ENCODE results near the gene NCOA1.
"Not testable (repeated sequence)": the region's sequence is repeated elsewhere in the genome, so short reads cannot be mapped to it uniquely, and the experiment has no call there.

NCOA1 gene

GRCh38 chr2:24474053-24474452 lies 17.0 kb upstream of the NCOA1 start:
- no peak for DNase-seq (ENCODE audit: low spot score)

- DNase-seq (ENCODE audit: low spot score): no peak
Observed at GRCh38 chr2:24477229-24477628, 13.8 kb upstream of the NCOA1 start.

GRCh38 chr2:24478243-24478642 lies 12.8 kb upstream of the NCOA1 start:
- DNase-seq (ENCODE audit: low spot score): no peak

- no peak for DNase-seq (ENCODE audit: low spot score)
Observed at GRCh38 chr2:24480245-24480644, 10.8 kb upstream of the NCOA1 start.

- no peak for DNase-seq (ENCODE audit: low spot score)
Observed at GRCh38 chr2:24482251-24482971, 8.6 kb upstream of the NCOA1 start.

GRCh38 chr2:24482972-24483300 lies 8.1 kb upstream of the NCOA1 start:
- DNase-seq (ENCODE audit: low spot score): no peak

GRCh38 chr2:24484677-24485076 lies 6.4 kb upstream of the NCOA1 start:
- not testable (repeated sequence) for DNase-seq (ENCODE audit: low spot score)

- DNase-seq (ENCODE audit: low spot score): peak; percentile 70
Observed at GRCh38 chr2:24485197-24485596, 5.9 kb upstream of the NCOA1 start.

- DNase-seq (ENCODE audit: low spot score): no peak
Observed at GRCh38 chr2:24486636-24487205, 4.3 kb upstream of the NCOA1 start.

- DNase-seq (ENCODE audit: low spot score): no peak
Observed at GRCh38 chr2:24489465-24490180, 1.4 kb upstream of the NCOA1 start.

- DNase-seq (ENCODE audit: low spot score): no peak
Observed at GRCh38 chr2:24490181-24490689, 819 bp upstream of the NCOA1 start.

- DNase-seq (ENCODE audit: low spot score): peak; percentile 68
Observed at GRCh38 chr2:24491542-24492420, 727 bp downstream of the NCOA1 start.

GRCh38 chr2:24492421-24493279 lies 1.6 kb downstream of the NCOA1 start:
- DNase-seq (ENCODE audit: low spot score): peak; percentile 52

GRCh38 chr2:24493713-24494112 lies 2.7 kb downstream of the NCOA1 start:
- DNase-seq (ENCODE audit: low spot score): no peak

- DNase-seq (ENCODE audit: low spot score): no peak
Observed at GRCh38 chr2:24494410-24494809, 3.4 kb downstream of the NCOA1 start.

GRCh38 chr2:24495451-24495850 lies 4.4 kb downstream of the NCOA1 start:
- no peak for DNase-seq (ENCODE audit: low spot score)

- no peak for DNase-seq (ENCODE audit: low spot score)
Observed at GRCh38 chr2:24496959-24497358, 5.9 kb downstream of the NCOA1 start.

GRCh38 chr2:24497685-24498084 lies 6.6 kb downstream of the NCOA1 start:
- no peak for DNase-seq (ENCODE audit: low spot score)

- no peak for DNase-seq (ENCODE audit: low spot score)
Observed at GRCh38 chr2:24498121-24498520, 7.1 kb downstream of the NCOA1 start.

GRCh38 chr2:24501813-24502212 lies 10.8 kb downstream of the NCOA1 start:
- no peak for DNase-seq (ENCODE audit: low spot score)

Data from Ammon's horn (tissue), 1 donor.